ENCODE measurements around the gene POLR3K.
"Not testable (repeated sequence)": the region's sequence is repeated elsewhere in the genome, so short reads cannot be mapped to it uniquely, and the experiment has no call there.

- not testable (repeated sequence) for TF ChIP-seq CTCF (IDR thresholded peaks at IDR 0.05; ENCODE audit: extremely low read depth in 1 of 2, insufficient read depth in 1 of 2, low read depth in 1 of 2, low read length in 2 of 2); POLR2A (IDR thresholded peaks at IDR 0.05; ENCODE audit: low read depth, low read length); FOS (IDR thresholded peaks at IDR 0.05; ENCODE audit: borderline replicate concordance, insufficient read depth, low read length); MYC (IDR thresholded peaks at IDR 0.05; ENCODE audit: low read depth, low read length); GATA2 (IDR thresholded peaks at IDR 0.05; ENCODE audit: insufficient read depth, insufficient read length, low read depth, low read length); POLR2AphosphoS5 (IDR thresholded peaks at IDR 0.05; ENCODE audit: insufficient read depth, low read depth, low read length); MAX (IDR thresholded peaks at IDR 0.05; ENCODE audit: insufficient read depth, insufficient read length); EZH2 (IDR thresholded peaks at IDR 0.05; ENCODE audit: borderline replicate concordance, low read depth, low read length, severe bottlenecking)
Measured at GRCh38 chr16:17062-17765, 36.2 kb downstream of the POLR3K start.

All from endothelial cell of umbilical vein (primary cell).